ENCODE data around the gene RPS2. TPM values are rescaled to one million over a fixed set of nuclear protein-coding genes. Genes with fewer than 3 reads are reported as not detected.

RPS2 gene
- total RNA-seq, 1 donor from 2014 or later, result 1,385 TPM

- DNase-seq (ENCODE audit: low spot score), result no peak
Measured at GRCh38 chr16:1982991-1983543, 18.4 kb upstream of the RPS2 start.

- DNase-seq (ENCODE audit: low spot score), result no peak
Measured at GRCh38 chr16:1982013-1982433, 17.4 kb upstream of the RPS2 start.

GRCh38 chr16:1981398-1981836 is 16.8 kb upstream of the RPS2 start, which contains the start of gene NOXO1:
Gene NOXO1 (minus strand): TSS chr16:1981469. CDS start chr16:1981179, 290 bp downstream.
- no peak for DNase-seq (ENCODE audit: low spot score)

- DNase-seq (ENCODE audit: low spot score), result no peak
Measured at GRCh38 chr16:1980770-1981087, 16.1 kb upstream of the RPS2 start.

GRCh38 chr16:1980030-1980769 is 15.6 kb upstream of the RPS2 start:
- no peak for DNase-seq (ENCODE audit: low spot score)

GRCh38 chr16:1979271-1980029 is 14.8 kb upstream of the RPS2 start:
- no peak for DNase-seq (ENCODE audit: low spot score)

- no peak for DNase-seq (ENCODE audit: low spot score)
Measured at GRCh38 chr16:1978476-1979120, 14.0 kb upstream of the RPS2 start.

- DNase-seq (ENCODE audit: low spot score), result no peak
Measured at GRCh38 chr16:1977875-1978268, 13.2 kb upstream of the RPS2 start.

- no peak for DNase-seq (ENCODE audit: low spot score)
Measured at GRCh38 chr16:1976951-1977874, 12.6 kb upstream of the RPS2 start.

- no peak for DNase-seq (ENCODE audit: low spot score)
Measured at GRCh38 chr16:1976216-1976520, 11.5 kb upstream of the RPS2 start.

GRCh38 chr16:1975432-1976215 is 11.0 kb upstream of the RPS2 start:
- DNase-seq (ENCODE audit: low spot score), result no peak

GRCh38 chr16:1974157-1975070 is 9.8 kb upstream of the RPS2 start:
- DNase-seq (ENCODE audit: low spot score), result no peak

- no peak for DNase-seq (ENCODE audit: low spot score)
Measured at GRCh38 chr16:1973461-1974156, 9.0 kb upstream of the RPS2 start.

GRCh38 chr16:1972490-1972877 is 7.9 kb upstream of the RPS2 start:
- DNase-seq (ENCODE audit: low spot score), result no peak

GRCh38 chr16:1971796-1972489 is 7.3 kb upstream of the RPS2 start, which contains the start of gene TBL3:
Gene TBL3 (plus strand): TSS chr16:1972053. CDS start chr16:1972165, 112 bp downstream.
- DNase-seq (ENCODE audit: low spot score), result peak; percentile 98

GRCh38 chr16:1968146-1968953 is 3.7 kb upstream of the RPS2 start:
- no peak for DNase-seq (ENCODE audit: low spot score)

GRCh38 chr16:1966460-1966859 is 1.8 kb upstream of the RPS2 start, which contains the start of gene RNF151:
Gene RNF151 (plus strand): TSS chr16:1966856. CDS start chr16:1966882, 26 bp downstream.
- no peak for DNase-seq (ENCODE audit: low spot score)
